ENCODE results near the gene PISD. TPM values are rescaled to one million over a fixed set of nuclear protein-coding genes. Genes with fewer than 3 reads are reported as not detected.

The PISD gene
- total and polyA plus RNA-seq, 9 of the 15 experiments (the other 6 are each of a cell fraction or from before 2014, with no cell fraction given), result 24.5 to 65.9 (median 36.6) TPM

DNA sequence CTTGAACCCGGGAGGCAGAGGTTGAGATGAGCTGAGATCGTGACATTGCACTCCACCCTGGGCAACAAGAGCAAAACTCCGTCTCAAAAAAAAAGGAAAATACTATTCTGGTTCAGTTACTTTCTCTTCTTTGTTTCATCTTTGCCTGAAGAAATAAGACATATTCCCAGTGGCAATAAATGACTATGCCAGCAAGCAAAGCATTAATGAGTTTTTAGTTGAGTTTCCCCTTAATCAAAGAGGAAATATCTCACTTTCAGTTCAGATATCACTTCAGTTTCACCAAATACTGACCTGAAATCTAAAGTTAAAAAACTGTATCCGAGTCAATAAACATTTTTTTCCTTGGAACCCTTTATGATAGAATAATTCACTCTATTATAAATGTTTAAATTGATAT lies 10.4 kb downstream of the PISD start (continued):
- TF ChIP-seq POLR2AphosphoS2 (IDR thresholded peaks at IDR 0.05; ENCODE audit: low read length), result no peak
- TF ChIP-seq RBM14 (IDR thresholded peaks at IDR 0.05; ENCODE audit: borderline replicate concordance, insufficient read depth, low read depth, low read length), result no peak
- no peak for TF ChIP-seq SMARCE1 (IDR thresholded peaks at IDR 0.05)

GRCh38 chr22:31650391-31650790 lies 11.6 kb downstream of the PISD start:
- Histone ChIP-seq H3K4me2 (ENCODE audit: insufficient read depth, low read length) (no peak overlapping the region), H3K4me3 (no peak overlapping the region), H3K27ac (ENCODE audit: extremely low read depth, low read depth, low read length) (no peak overlapping the region), H2AFZ (ENCODE audit: low read depth, low read length) (no peak overlapping the region), H3K36me3 (ENCODE audit: control insufficient read depth, insufficient read depth, low read length) (peaks cover 26% of the 10 kb centered on the region; the same call in 2 of the 3 replicates), H3K4me1 (replicated peaks in 1 of 2; ENCODE audit: control insufficient read depth in 2 of 2, insufficient read depth in 2 of 2, low read length in 2 of 2) (peaks cover 13 to 18% of the 10 kb centered on the region in 2 experiments; a peak in 4 of 5 replicates), H3K9me3 (replicated peaks; ENCODE audit: control insufficient read depth, insufficient read depth, low read depth, low read length) (no peaks in the 10 kb centered on the region), H4K20me1 (replicated peaks; ENCODE audit: control insufficient read depth, insufficient read depth, low read length) (0 out of 2 replicates have a peak, but pooled peaks cover 3% of the 10 kb centered on the region), H3K9ac (ENCODE audit: insufficient read depth in 1 of 2, low read depth in 2 of 2, low read length in 2 of 2) (no peak overlapping the region), H3K27me3 (ENCODE audit: control insufficient read depth in 2 of 2, insufficient read depth in 2 of 2, low read length in 2 of 2) (no peaks in the 10 kb centered on the region), H3K79me2 (ENCODE audit: control insufficient read depth, insufficient read depth, low read length) (peaks cover 27% of the 10 kb centered on the region), H3K9me1 (ENCODE audit: control insufficient read depth, insufficient read depth, low read length) (no peaks in the 10 kb centered on the region)
- DNase-seq (ENCODE audit: extremely low read depth in 1 of 4, low spot score in 3 of 4), result no peak
- in situ Hi-C loops (cut with MboI), result no loop called here
- no peak for ATAC-seq
- intact Hi-C loops (cut with micrococcal nuclease), result no loop called here
- no peak for FAIRE-seq
- no TSS peak for BruUV-seq (replicated peaks)
- ChIA-PET POLR2A (no interaction called here), CTCF (ENCODE audit: low intra/inter-chr PET ratio) (no interaction called here)
- TF ChIP-seq ZSCAN32 (CRISPR knock-in tag; IDR thresholded peaks at IDR 0.05) (no peak), ATF3 (IDR thresholded peaks at IDR 0.05) (0 out of 2 replicates have a peak, but pooled peaks have one; percentile 8), ATF3 (CRISPR knock-in tag; conservative IDR thresholded peaks at IDR 0.05) (no peak), RBM25 (IDR thresholded peaks at IDR 0.05; ENCODE audit: low read depth, low read length, severe bottlenecking) (peak; percentile 69)
- WGBS (ENCODE audit: insufficient coverage, low coverage, missing lambda C conversion rate), result 92% methylated on average over 4 of the region's 6 CpGs
